B cell (primary cell): ENCODE measurements around the gene RBM20. TPM values are rescaled to one million over a fixed set of nuclear protein-coding genes. Genes with fewer than 3 reads are reported as not detected.

Experiments used
- ATAC-seq: fragments of 200-7000 bp; cut with Tn5 transposase; one replicate; pipeline ENCODE4 v1.10.0; 2021; ENCODE audit warnings: low read depth, mild to moderate bottlenecking, moderate number of reproducible peaks, moderate library complexity
- CTCF ChIA-PET: fragments of 350-600 bp; sonication (Branson Sonifier 250); formaldehyde crosslinking; loops from one replicate; lab custom pipeline; 2021; ENCODE audit warnings: antibody characterized with exemption, inconsistent platforms; lab: Charles Lee
- POLR2A ChIA-PET: fragments of 350-600 bp; sonication (Branson Sonifier 250); formaldehyde crosslinking; loops from one replicate; lab custom pipeline; 2021; ENCODE audit warnings: antibody characterized with exemption; lab: Charles Lee
- DNase-seq: peaks from one replicate; pipeline ENCODE4 v3.0.0; 2013
- H2AFZ ChIP-seq: 2 replicates; pipeline ENCODE4 v1.6.1; 2012; ENCODE audit warnings: mild to moderate bottlenecking, low read depth, low read length; ENCODE audit not compliant: insufficient read depth, poor library complexity, severe bottlenecking
- H3K27ac ChIP-seq, 2 donors: 1 replicate in 1 of 2; 2 replicates in 1 of 2; pipeline ENCODE4 v1.5.1; 2012 to 2013; ENCODE audit warnings: low read length in 2 of 2, mild to moderate bottlenecking in 2 of 2, moderate library complexity in 1 of 2
- H3K27me3 ChIP-seq, 4 experiments: fragments of 200-600 bp in 1 of 4; sonication (generic) in 1 of 4; replicated peaks in 1 of 4; 1 replicate in 2 of 4; 2 replicates in 2 of 4; pipeline versions ENCODE4 v1.6.1 to v1.7.0; 2013 to 2016; ENCODE audit warnings: low read length in 3 of 4, mild to moderate bottlenecking in 2 of 4, mixed read lengths in 1 of 4, moderate library complexity in 1 of 4; ENCODE audit not compliant: insufficient read depth in 4 of 4, control insufficient read depth in 3 of 4; ENCODE audit errors: control extremely low read depth in 1 of 4
- H3K36me3 ChIP-seq, 2 experiments: replicated peaks in 1 of 2; 1 replicate in 1 of 2; 2 replicates in 1 of 2; pipeline versions ENCODE4 v1.6.1 to v1.7.1; 2013; ENCODE audit warnings: low read length in 1 of 2; ENCODE audit not compliant: insufficient read depth in 2 of 2, control insufficient read depth in 1 of 2; ENCODE audit errors: control extremely low read depth in 1 of 2, extremely low read depth in 1 of 2
- H3K4me1 ChIP-seq, 2 donors: fragments of 200-600 bp in 1 of 2; sonication (generic) in 1 of 2; 1 replicate in 1 of 2; 2 replicates in 1 of 2; pipeline versions ENCODE4 v1.5.1 to v1.6.1; 2013 to 2017; ENCODE audit warnings: low read length in 2 of 2; ENCODE audit not compliant: control insufficient read depth in 2 of 2, insufficient read depth in 2 of 2
- H3K4me2 ChIP-seq: replicated peaks from 2 replicates; pipeline ENCODE3; 2012; ENCODE audit warnings: mild to moderate bottlenecking, low read depth, low read length; ENCODE audit not compliant: poor library complexity, severe bottlenecking
- H3K4me3 ChIP-seq, 5 experiments: fragments of 200-600 bp in 1 of 5; sonication (generic) in 1 of 5; 1 replicate in 3 of 5; 2 replicates in 2 of 5; pipeline versions ENCODE4 v1.5.1 to v1.7.0; 2011 to 2016; ENCODE audit warnings: low read length in 4 of 5, mild to moderate bottlenecking in 4 of 5, low read depth in 2 of 5, control low read depth in 1 of 5, moderate library complexity in 1 of 5; ENCODE audit not compliant: insufficient read depth in 1 of 5; ENCODE audit errors: control extremely low read depth in 1 of 5, extremely low read depth in 1 of 5
- H3K79me2 ChIP-seq: fragments of 200-600 bp; sonication (generic); one replicate; pipeline ENCODE4 v1.6.0; 2016; ENCODE audit warnings: low read length; ENCODE audit not compliant: control insufficient read depth, insufficient read depth
- H3K9ac ChIP-seq: fragments of 200-600 bp; sonication (generic); 2 replicates; pipeline ENCODE4 v1.6.1; 2017; ENCODE audit warnings: mild to moderate bottlenecking, low read length, moderate library complexity
- H3K9me3 ChIP-seq, 3 donors: one replicate each; pipeline versions ENCODE4 v1.6.1 to v1.7.1; 2013; ENCODE audit warnings: low read length in 2 of 3; ENCODE audit not compliant: control insufficient read depth in 2 of 3, insufficient read depth in 1 of 3; ENCODE audit errors: control extremely low read depth in 1 of 3
- H4K20me1 ChIP-seq: 2 replicates; pipeline ENCODE4 v1.6.0; 2012; ENCODE audit warnings: mild to moderate bottlenecking, low read length; ENCODE audit not compliant: insufficient read depth, control insufficient read depth, poor library complexity, severe bottlenecking
- H3K27ac Mint-ChIP-seq: one replicate; pipeline ENCODE4 v1.8.0; 2021; ENCODE audit warnings: mixed read lengths
- H3K27me3 Mint-ChIP-seq: one replicate; pipeline ENCODE4 v1.8.0; 2021; ENCODE audit warnings: mixed read lengths
- H3K4me1 Mint-ChIP-seq: one replicate; pipeline ENCODE4 v1.8.0; 2021; ENCODE audit warnings: mixed read lengths
- H3K4me3 Mint-ChIP-seq: one replicate; pipeline ENCODE4 v1.8.0; 2021; ENCODE audit warnings: mixed read lengths
- H3K9me3 Mint-ChIP-seq: one replicate; pipeline ENCODE4 v1.8.0; 2022; ENCODE audit warnings: mixed read lengths; ENCODE audit not compliant: insufficient read depth
- CTCF ChIP-seq: fragments of 200-600 bp; IDR thresholded peaks from one replicate; pipeline ENCODE4 v1.8.0; 2022; ENCODE audit warnings: antibody characterized with exemption, mild to moderate bottlenecking
- EZH2 ChIP-seq: IDR thresholded peaks from 2 replicates; pipeline ENCODE4 v1.6.1; 2012; ENCODE audit warnings: borderline replicate concordance, low read depth, mild to moderate bottlenecking, moderate library complexity, low read length; ENCODE audit not compliant: insufficient read depth, poor library complexity, severe bottlenecking
- WGBS: methylation state at CpG from one replicate; pipeline ENCODE4 v1.1.5; 2013; ENCODE audit warnings: missing lambda C conversion rate; ENCODE audit not compliant: insufficient coverage; 5-methylcytosine and 5-hydroxymethylcytosine counted together
- intact Hi-C: fragments of 100-400 bp; cut with micrococcal nuclease; formaldehyde crosslinking; loops from one replicate; pipeline ENCODE4 v1.10.0; 2022
- polyA plus RNA-seq: library from polyadenylated mRNA; depleted of rRNA; stranded (reverse); fragments of >200 nt; gene quantifications from 2 replicates; pipeline ENCODE4 v1.2.3, GENCODE V29; 2012
- total RNA-seq, 2 donors: library from RNA; stranded (reverse); fragments of 120-200 nt in 1 of 2; gene quantifications; 1 replicate in 1 of 2; 2 replicates in 1 of 2; pipeline versions ENCODE4 v1.2.3 to v1.2.4, GENCODE V29; 2013 to 2022

Gene RBM20
- total and polyA plus RNA-seq, 2 donors (not counting 1 experiment from before 2014, with no cell fraction given) = not detected

DNA sequence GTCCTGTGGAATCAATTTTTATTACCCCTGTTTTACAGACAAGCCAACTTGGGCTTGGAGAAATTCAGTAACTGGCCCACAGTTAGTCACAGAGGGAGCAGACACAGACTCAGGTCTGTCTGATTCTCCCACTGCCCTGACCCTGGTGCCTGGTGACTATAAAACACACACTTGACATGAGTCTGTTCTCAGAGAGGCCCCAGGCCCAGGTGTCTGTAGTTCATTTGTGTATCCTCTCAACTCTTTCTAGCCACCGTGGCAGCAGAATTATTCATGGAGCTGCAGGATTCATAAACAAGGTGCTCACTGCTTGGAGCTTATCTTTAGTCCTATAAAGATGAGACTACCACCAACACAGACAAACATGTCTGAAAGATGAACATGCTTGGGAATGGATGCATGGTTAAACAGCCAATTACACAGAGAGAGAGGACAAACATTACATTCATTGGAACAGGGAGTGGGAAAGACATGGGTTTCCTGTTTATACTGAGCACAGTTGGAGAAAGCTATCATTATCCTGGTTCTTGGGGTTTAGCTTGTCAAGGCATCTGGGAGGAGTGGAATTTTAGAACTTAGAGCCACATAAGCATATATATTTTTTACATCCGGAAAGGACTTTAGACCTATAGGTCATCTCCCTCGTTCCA, 148.5 kb downstream of the RBM20 start:
- no peak for DNase-seq
- Mint-ChIP-seq H3K4me3 (no peak overlapping the region), H3K27me3 (peaks cover 3% of the 10 kb centered on the region), H3K4me1 (no peaks in the 10 kb centered on the region), H3K27ac (no peak overlapping the region), H3K9me3 (no peaks in the 10 kb centered on the region)
- WGBS = 100% methylated on average over 1 of the region's 3 CpGs
- H3K9me3 ChIP-seq = no peaks in the 10 kb centered on the region
- POLR2A ChIA-PET = no interaction called here
- no peaks in the 10 kb centered on the region for H4K20me1 ChIP-seq
- H3K4me1 ChIP-seq = no peaks in the 10 kb centered on the region
- no peaks in the 10 kb centered on the region for H3K27me3 ChIP-seq
- TF ChIP-seq CTCF (no peak), EZH2 (no peak)
- H3K79me2 ChIP-seq = no peaks in the 10 kb centered on the region
- no peak overlapping the region for H3K4me3 ChIP-seq
- no peak overlapping the region for H3K4me2 ChIP-seq
- H3K9ac ChIP-seq = no peak overlapping the region
- CTCF ChIA-PET = interaction anchor here (0.9 to 3.3 kb wide), 3 partner anchors 11 to 100 kb away, joined by 3 to 18 read pairs (median 3); no protein-coding TSS in a partner anchor
- H3K36me3 ChIP-seq = no peaks in the 10 kb centered on the region
- no peak overlapping the region for H2AFZ ChIP-seq
- intact Hi-C loops = no loop called here
- H3K27ac ChIP-seq = no peak overlapping the region
- no peak for ATAC-seq

DNA sequence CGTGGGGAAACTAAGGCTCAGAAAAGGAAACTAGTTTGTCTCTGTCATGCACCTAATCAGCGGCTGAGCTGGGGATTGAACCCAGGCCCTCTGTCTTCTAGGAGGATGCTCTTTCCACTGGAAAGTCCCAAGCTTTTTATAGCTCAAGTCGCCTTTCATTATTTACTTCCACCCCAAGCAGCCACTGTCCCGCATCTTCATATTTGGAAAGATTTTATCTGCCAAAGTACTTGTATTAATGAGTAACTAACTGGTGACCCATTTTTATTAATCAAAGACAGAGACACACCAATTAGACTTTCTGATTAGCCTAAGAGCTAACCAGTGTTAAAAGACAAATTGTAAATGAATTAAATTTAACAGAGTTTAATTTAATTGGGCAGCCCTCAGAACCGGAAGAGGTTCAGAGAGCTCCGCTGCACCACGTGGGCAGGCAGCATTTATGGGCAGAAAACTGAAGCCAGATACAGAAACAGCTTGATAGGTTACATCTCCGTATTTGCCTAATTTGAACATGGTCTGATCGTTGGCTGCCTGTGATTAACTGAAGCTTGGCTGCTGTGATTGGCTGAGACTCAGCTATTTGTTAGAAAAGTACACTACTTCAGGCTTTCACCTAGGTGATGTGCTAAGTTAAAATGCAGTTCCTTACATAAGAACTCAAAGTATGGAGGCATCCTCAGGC, 149.1 kb downstream of the RBM20 start:
- ChIA-PET CTCF (interaction anchor here (0.9 to 3.3 kb wide), 3 partner anchors 10 to 100 kb away, joined by 3 to 18 read pairs (median 3); no protein-coding TSS in a partner anchor), POLR2A (no interaction called here)
- H3K4me1 ChIP-seq = no peaks in the 10 kb centered on the region
- H3K9ac ChIP-seq = no peak overlapping the region
- H3K4me2 ChIP-seq = no peak overlapping the region
- H3K9me3 Mint-ChIP-seq = no peaks in the 10 kb centered on the region
- no peak overlapping the region for H3K4me3 Mint-ChIP-seq
- H3K4me1 Mint-ChIP-seq = no peaks in the 10 kb centered on the region
- no peaks in the 10 kb centered on the region for H3K36me3 ChIP-seq
- no peak for ATAC-seq
- no peak overlapping the region for H3K27ac Mint-ChIP-seq
- 93% methylated on average over 7 of the region's 9 CpGs for WGBS
- no peaks in the 10 kb centered on the region for H3K9me3 ChIP-seq
- H4K20me1 ChIP-seq = no peaks in the 10 kb centered on the region
- no peak overlapping the region for H3K27ac ChIP-seq
- peaks cover 6% of the 10 kb centered on the region for H3K27me3 Mint-ChIP-seq
- no peak overlapping the region for H2AFZ ChIP-seq
- intact Hi-C loops = no loop called here
- no peaks in the 10 kb centered on the region for H3K27me3 ChIP-seq
- no peaks in the 10 kb centered on the region for H3K79me2 ChIP-seq
- DNase-seq = no peak
- no peak for TF ChIP-seq EZH2
- TF ChIP-seq CTCF = no peak
- no peak overlapping the region for H3K4me3 ChIP-seq
